IPS-20b (cell line): ENCODE measurements around the gene PDLIM1.

Experiments used
- H3K27ac ChIP-seq: one replicate; pipeline ENCODE4 v1.5.1; 2013; ENCODE audit warnings: low read length
- H3K27me3 ChIP-seq: 2 replicates; pipeline ENCODE4 v1.6.1; 2013; ENCODE audit warnings: mild to moderate bottlenecking, low read length, inconsistent platforms; ENCODE audit not compliant: insufficient read depth
- H3K36me3 ChIP-seq: 2 replicates; pipeline ENCODE4 v1.6.1; 2013; ENCODE audit warnings: low read depth, mild to moderate bottlenecking, inconsistent platforms, low read length, moderate library complexity; ENCODE audit not compliant: insufficient read depth
- H3K4me1 ChIP-seq: 2 replicates; pipeline ENCODE4 v1.6.1; 2013; ENCODE audit warnings: mild to moderate bottlenecking, control low read depth, inconsistent platforms, low read length, moderate library complexity; ENCODE audit not compliant: insufficient read depth
- H3K4me3 ChIP-seq: 2 replicates; pipeline ENCODE4 v1.5.1; 2013; ENCODE audit warnings: mild to moderate bottlenecking, low read length, inconsistent platforms
- H3K9ac ChIP-seq: 2 replicates; pipeline ENCODE4 v1.6.1; 2013; ENCODE audit warnings: low read depth, mild to moderate bottlenecking, inconsistent platforms, low read length, moderate library complexity
- H3K9me3 ChIP-seq: 2 replicates; pipeline ENCODE4 v1.6.1; 2013; ENCODE audit warnings: mild to moderate bottlenecking, low read depth, low read length, inconsistent platforms; ENCODE audit not compliant: insufficient read depth

Gene PDLIM1

GRCh38 chr10:95329296-95329695 is 38.5 kb upstream of the PDLIM1 start:
- Histone ChIP-seq H3K9me3 (no peaks in the 10 kb centered on the region), H3K4me3 (no peak overlapping the region), H3K27ac (no peak overlapping the region), H3K4me1 (no peaks in the 10 kb centered on the region; the same call in 1 of the 2 replicates), H3K9ac (no peak overlapping the region), H3K36me3 (no peaks in the 10 kb centered on the region), H3K27me3 (no peaks in the 10 kb centered on the region)

DNA sequence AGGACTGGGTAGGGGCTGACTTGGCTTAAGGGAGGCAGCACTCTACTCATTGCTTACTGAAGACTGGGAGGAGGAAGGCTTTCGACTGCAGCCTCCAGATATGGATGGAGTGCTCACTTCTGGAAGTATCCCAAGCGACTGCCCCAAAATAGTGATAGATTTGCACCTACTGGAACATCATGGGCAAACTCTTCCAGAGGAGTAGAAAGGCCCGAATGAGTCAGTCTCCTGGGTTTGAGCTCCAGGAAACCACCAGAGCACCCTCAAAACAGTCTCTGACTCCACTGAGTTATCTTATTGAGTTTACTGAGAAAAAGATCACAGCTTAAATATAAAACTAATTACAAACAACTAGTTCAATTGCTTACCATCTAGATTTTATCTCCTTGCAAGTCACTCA is 37.2 kb upstream of the PDLIM1 start:
- Histone ChIP-seq H3K4me3 (no peak overlapping the region), H3K4me1 (no peaks in the 10 kb centered on the region; the same call in 1 of the 2 replicates), H3K27me3 (no peaks in the 10 kb centered on the region), H3K9ac (no peak overlapping the region), H3K9me3 (no peaks in the 10 kb centered on the region), H3K36me3 (0 out of 2 replicates have a peak, but pooled peaks cover 4% of the 10 kb centered on the region), H3K27ac (no peak overlapping the region)

GRCh38 chr10:95327367-95327766 is 36.6 kb upstream of the PDLIM1 start:
- Histone ChIP-seq H3K9me3 (no peaks in the 10 kb centered on the region), H3K27ac (no peak overlapping the region), H3K27me3 (no peaks in the 10 kb centered on the region), H3K36me3 (0 out of 2 replicates have a peak, but pooled peaks cover 4% of the 10 kb centered on the region), H3K4me1 (no peaks in the 10 kb centered on the region; the same call in 1 of the 2 replicates), H3K9ac (no peak overlapping the region), H3K4me3 (no peak overlapping the region)

DNA sequence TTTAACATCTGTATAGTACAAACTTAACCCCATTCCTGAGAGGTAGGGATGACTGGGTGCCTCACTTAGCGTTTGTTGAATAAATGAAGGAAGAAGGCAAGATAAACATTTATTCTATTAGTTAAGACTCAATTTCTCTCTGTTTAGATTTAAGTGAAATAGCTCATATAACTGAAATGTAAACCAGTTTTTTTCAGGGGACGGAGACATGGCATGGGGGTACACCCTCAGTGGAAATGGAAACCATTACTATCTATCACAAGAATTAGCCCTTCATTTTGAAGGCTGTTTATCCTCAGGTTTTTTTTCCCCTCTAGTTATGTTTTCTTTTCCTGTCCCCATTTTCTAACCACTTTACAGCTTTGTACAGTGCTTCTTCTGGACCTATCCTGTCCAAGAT is 35.6 kb upstream of the PDLIM1 start:
- Histone ChIP-seq H3K27ac (no peak overlapping the region), H3K9me3 (no peaks in the 10 kb centered on the region), H3K27me3 (no peaks in the 10 kb centered on the region), H3K36me3 (peaks cover 8% of the 10 kb centered on the region; the same call in 1 of the 2 replicates), H3K4me3 (no peak overlapping the region), H3K9ac (no peak overlapping the region), H3K4me1 (no peaks in the 10 kb centered on the region; the same call in 1 of the 2 replicates)

- no peak overlapping the region for H3K9ac ChIP-seq
Observed at GRCh38 chr10:95325863-95326262, 35.1 kb upstream of the PDLIM1 start.

DNA sequence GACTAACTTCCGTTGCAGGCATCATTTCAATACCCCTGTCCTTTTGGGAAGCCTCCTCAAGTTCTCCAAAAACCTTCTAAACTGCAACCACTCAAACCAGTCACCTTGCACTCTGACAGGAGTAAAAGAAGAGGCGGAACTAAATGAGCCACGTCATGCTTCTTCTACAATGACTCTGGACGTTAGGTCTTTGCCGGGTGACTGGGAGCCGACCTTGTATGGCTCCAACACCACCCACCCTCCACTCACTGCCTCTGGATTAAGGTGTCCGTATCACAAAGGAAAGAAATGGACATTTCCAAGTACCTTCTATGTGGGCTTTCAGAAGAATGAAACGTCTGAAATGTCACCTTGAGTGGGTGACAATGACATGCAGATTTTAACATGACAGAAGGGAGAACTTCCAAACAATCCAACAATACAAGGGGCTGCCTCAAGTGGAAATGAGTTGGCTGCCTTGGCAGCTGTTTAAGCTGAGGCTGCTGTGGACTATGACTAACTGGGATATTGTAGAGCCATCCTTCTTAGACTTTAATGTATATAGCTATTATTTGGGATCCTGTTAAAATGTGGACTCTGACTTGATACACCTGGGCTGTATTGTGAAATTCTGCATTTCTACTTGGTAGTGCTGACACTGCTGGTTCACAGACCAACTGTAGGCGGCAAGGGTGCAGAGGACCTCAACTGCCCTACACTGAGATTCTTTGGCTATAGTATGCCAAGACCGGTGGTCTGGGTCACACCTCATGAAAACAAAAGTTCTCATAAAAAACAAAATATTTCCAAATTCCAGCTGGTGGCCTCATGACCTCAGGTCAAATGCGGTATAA is 33.8 kb upstream of the PDLIM1 start:
- Histone ChIP-seq H3K9ac (no peak overlapping the region), H3K27ac (no peak overlapping the region), H3K4me1 (no peaks in the 10 kb centered on the region; the same call in 1 of the 2 replicates), H3K4me3 (no peak overlapping the region), H3K27me3 (no peaks in the 10 kb centered on the region), H3K36me3 (peaks cover 16% of the 10 kb centered on the region; the same call in 1 of the 2 replicates), H3K9me3 (no peaks in the 10 kb centered on the region)

More at GRCh38 chr10:95325863-95326262, 35.1 kb upstream of the PDLIM1 start:
- H3K27ac ChIP-seq = no peak overlapping the region
- no peaks in the 10 kb centered on the region for H3K27me3 ChIP-seq
- no peaks in the 10 kb centered on the region for H3K9me3 ChIP-seq
- H3K4me3 ChIP-seq = no peak overlapping the region
- peaks cover 14% of the 10 kb centered on the region; the same call in 1 of the 2 replicates for H3K36me3 ChIP-seq
- no peaks in the 10 kb centered on the region; the same call in 1 of the 2 replicates for H3K4me1 ChIP-seq

- Histone ChIP-seq H3K4me1 (no peaks in the 10 kb centered on the region), H3K9me3 (no peaks in the 10 kb centered on the region), H3K9ac (no peak overlapping the region), H3K27ac (no peak overlapping the region), H3K27me3 (no peaks in the 10 kb centered on the region), H3K4me3 (no peak overlapping the region), H3K36me3 (peaks cover 16% of the 10 kb centered on the region; the same call in 1 of the 2 replicates)
Observed at GRCh38 chr10:95321554-95322301, 30.9 kb upstream of the PDLIM1 start.

DNA sequence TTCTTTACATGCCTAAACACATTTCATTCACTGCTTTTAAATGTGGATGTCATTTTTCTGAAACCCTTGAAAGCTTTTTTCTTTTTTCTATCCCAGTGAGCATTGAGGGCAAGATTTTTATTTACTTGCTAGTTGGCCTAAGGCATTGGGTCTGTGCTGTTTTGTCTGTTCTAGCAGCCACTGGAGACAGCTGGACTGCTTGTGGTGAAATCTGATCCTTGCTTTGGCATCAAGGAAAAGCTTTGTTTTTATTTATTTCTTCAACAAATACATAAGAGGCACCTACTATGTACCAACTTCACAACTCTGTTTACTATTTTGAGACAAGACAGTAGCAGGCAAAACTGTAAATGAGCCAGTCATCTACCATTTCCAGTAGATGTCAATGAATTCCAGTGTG is 28.4 kb upstream of the PDLIM1 start:
- Histone ChIP-seq H3K4me1 (no peaks in the 10 kb centered on the region), H3K36me3 (peaks cover 16% of the 10 kb centered on the region; the same call in 1 of the 2 replicates), H3K9me3 (no peaks in the 10 kb centered on the region), H3K27ac (no peak overlapping the region), H3K27me3 (no peaks in the 10 kb centered on the region), H3K4me3 (no peak overlapping the region), H3K9ac (no peak overlapping the region)

GRCh38 chr10:95315509-95315908 is 24.7 kb upstream of the PDLIM1 start:
- Histone ChIP-seq H3K9ac (no peak overlapping the region), H3K9me3 (no peaks in the 10 kb centered on the region), H3K27me3 (no peaks in the 10 kb centered on the region), H3K4me3 (no peak overlapping the region), H3K36me3 (no peaks in the 10 kb centered on the region), H3K4me1 (peaks cover 20% of the 10 kb centered on the region), H3K27ac (no peak overlapping the region)

- Histone ChIP-seq H3K27ac (no peak overlapping the region), H3K27me3 (no peaks in the 10 kb centered on the region), H3K9me3 (no peaks in the 10 kb centered on the region), H3K4me3 (no peak overlapping the region), H3K9ac (no peak overlapping the region), H3K36me3 (no peaks in the 10 kb centered on the region), H3K4me1 (peaks cover 24% of the 10 kb centered on the region)
Observed at GRCh38 chr10:95314192-95314918, 23.6 kb upstream of the PDLIM1 start.

- H3K4me1 ChIP-seq = peaks cover 28% of the 10 kb centered on the region
- no peak overlapping the region for H3K9ac ChIP-seq
- no peaks in the 10 kb centered on the region for H3K36me3 ChIP-seq
- H3K27me3 ChIP-seq = no peaks in the 10 kb centered on the region
- no peak overlapping the region for H3K27ac ChIP-seq
- no peak overlapping the region for H3K4me3 ChIP-seq
- no peaks in the 10 kb centered on the region for H3K9me3 ChIP-seq
Observed at GRCh38 chr10:95312986-95313495, 22.2 kb upstream of the PDLIM1 start.
